Hepatocyte (in vitro differentiated cells): ENCODE results near the gene BCAS3. TPM values are rescaled to one million over a fixed set of nuclear protein-coding genes. Genes with fewer than 3 reads are reported as not detected.

Experiments
- DNase-seq: peaks from one replicate; pipeline ENCODE4 v3.0.0-alpha.2; 2016; ENCODE audit warnings: low spot score
- H2AFZ ChIP-seq: fragments of 200-600 bp; sonication (generic); 2 replicates; pipeline ENCODE4 v1.6.0; 2016; ENCODE audit warnings: antibody characterized with exemption, mild to moderate bottlenecking
- H3K27ac ChIP-seq: fragments of 200-600 bp; sonication (generic); 2 replicates; pipeline ENCODE4 v1.5.1; 2016; ENCODE audit warnings: mild to moderate bottlenecking
- H3K27me3 ChIP-seq: fragments of 200-600 bp; sonication (generic); 2 replicates; pipeline ENCODE4 v1.6.1; 2016
- H3K36me3 ChIP-seq: fragments of 200-600 bp; sonication (generic); replicated peaks from 2 replicates; pipeline ENCODE4 v1.5.1; 2016; ENCODE audit warnings: low read depth; ENCODE audit not compliant: insufficient read depth
- H3K4me1 ChIP-seq: fragments of 200-600 bp; sonication (generic); 2 replicates; pipeline ENCODE4 v1.5.1; 2016; ENCODE audit warnings: mild to moderate bottlenecking, moderate library complexity; ENCODE audit not compliant: insufficient read depth
- H3K4me2 ChIP-seq: fragments of 200-600 bp; sonication (generic); 2 replicates; pipeline ENCODE4 v1.6.0; 2016
- H3K4me3 ChIP-seq: fragments of 200-600 bp; sonication (generic); 2 replicates; pipeline ENCODE4 v1.5.1; 2016; ENCODE audit warnings: mild to moderate bottlenecking
- H3K79me2 ChIP-seq: fragments of 200-600 bp; sonication (generic); 2 replicates; pipeline ENCODE4 v1.6.0; 2017; ENCODE audit warnings: mild to moderate bottlenecking
- H3K9me2 ChIP-seq: fragments of 200-600 bp; sonication (generic); replicated peaks from 2 replicates; pipeline ENCODE4 v1.6.0; 2017; ENCODE audit warnings: mild to moderate bottlenecking; ENCODE audit not compliant: insufficient read depth
- H3K9me3 ChIP-seq: fragments of 200-600 bp; sonication (generic); 2 replicates; pipeline ENCODE4 v1.5.1; 2016; ENCODE audit warnings: low read depth, mild to moderate bottlenecking
- H4K20me1 ChIP-seq: fragments of 200-600 bp; sonication (generic); 2 replicates; pipeline ENCODE4 v1.6.0; 2016; ENCODE audit warnings: mild to moderate bottlenecking; ENCODE audit not compliant: insufficient read depth, poor library complexity, severe bottlenecking
- EZH2 ChIP-seq: fragments of 200-600 bp; sonication (generic); IDR thresholded peaks from 2 replicates; pipeline ENCODE4 v1.6.1; 2016; ENCODE audit warnings: antibody characterized with exemption, mild to moderate bottlenecking, borderline replicate concordance
- EZH2phosphoT487 ChIP-seq: fragments of 200-600 bp; sonication (generic); IDR thresholded peaks from one replicate; pipeline ENCODE4 v1.6.1; 2018; ENCODE audit warnings: antibody characterized with exemption, mild to moderate bottlenecking, low read depth, moderate library complexity; ENCODE audit not compliant: unreplicated experiment, severe bottlenecking
- WGBS: methylation state at CpG from one replicate; pipeline ENCODE4 v1.1.6; 2016; ENCODE audit warnings: low lambda C conversion rate; ENCODE audit errors: missing lambda C conversion rate; 5-methylcytosine and 5-hydroxymethylcytosine counted together
- polyA plus RNA-seq: library from polyadenylated mRNA; unstranded; fragments of >200 nt; fragmentation: Nextera tagmentation; extraction: Ambion mirVana; gene quantifications from 2 replicates; pipeline ENCODE4 v1.2.1, GENCODE V29; 2016
- total RNA-seq: library from RNA; depleted of rRNA; stranded (reverse); fragments of >200 nt; gene quantifications from 2 replicates; pipeline ENCODE4 v1.2.3, GENCODE V29; 2014
- TF ChIP-seq, protein P1 (sequence below): fragments of 200-600 bp; sonication (generic); IDR thresholded peaks from 2 replicates; pipeline ENCODE4 v1.5.1; 2016; ENCODE audit warnings: antibody characterized with exemption, mild to moderate bottlenecking; ENCODE audit not compliant: poor library complexity

BCAS3 gene
- total and polyA plus RNA-seq, 2 experiments from 2014 or later: 16.5 to 58.8 TPM

DNA sequence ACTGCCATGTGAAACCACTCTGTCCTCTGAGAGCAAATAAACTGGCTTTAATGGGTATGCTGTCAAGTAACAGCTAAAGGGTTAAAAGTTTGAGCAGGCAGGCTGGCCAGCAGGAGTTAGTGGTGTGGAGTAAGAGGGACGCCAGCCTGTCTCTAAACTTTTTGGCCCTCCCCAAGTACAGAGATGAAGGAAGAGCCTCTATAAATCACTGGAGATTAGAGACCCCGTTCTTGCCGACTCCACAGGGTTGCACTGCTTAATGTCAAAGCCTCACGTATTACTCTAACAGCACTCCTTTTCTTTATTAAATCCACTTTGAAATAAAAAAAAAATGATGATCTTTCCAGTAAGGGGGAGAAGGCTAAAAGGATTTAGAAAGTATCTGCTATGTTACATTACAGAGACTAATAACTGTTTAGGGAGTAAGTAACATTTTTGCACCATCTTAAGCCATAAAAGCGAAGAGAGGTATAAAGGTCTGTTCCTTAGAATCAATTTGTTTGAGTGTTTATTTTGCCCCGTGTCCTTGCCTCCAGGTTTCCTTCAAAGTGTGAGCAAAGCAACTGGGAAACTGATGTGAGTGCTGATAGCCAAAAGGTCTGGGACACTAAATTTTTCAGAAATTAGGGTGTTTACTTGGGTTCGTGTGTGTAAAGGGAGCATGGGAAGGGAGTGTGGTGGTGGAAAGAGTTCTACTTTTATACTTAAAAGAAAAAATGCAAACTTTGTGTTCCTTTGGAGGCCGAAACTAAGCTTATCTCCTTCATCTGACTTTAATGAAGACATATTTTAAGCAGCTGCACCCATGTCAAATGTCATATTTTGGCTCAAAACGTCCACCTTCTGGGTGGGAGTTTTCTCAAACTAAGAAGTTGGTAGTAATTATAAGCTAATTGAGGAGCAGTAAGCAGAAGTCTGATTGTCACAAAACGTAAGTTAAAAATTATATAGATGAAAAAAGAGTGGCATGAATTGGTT is 612.0 kb downstream of the BCAS3 start:
- Histone ChIP-seq H2AFZ (no peak overlapping the region), H3K27me3 (no peaks in the 10 kb centered on the region)
- 29% methylated on average over 10 of the region's 10 CpGs for WGBS

GRCh38 chr17:61291451-61292285 is 614.0 kb downstream of the BCAS3 start:
- Histone ChIP-seq H3K9me2 (no peaks in the 10 kb centered on the region), H3K4me2 (peak overlapping the region; percentile 30), H2AFZ (no peak overlapping the region), H3K4me1 (peaks cover 27% of the 10 kb centered on the region), H3K4me3 (no peak overlapping the region), H3K27me3 (no peaks in the 10 kb centered on the region), H3K9me3 (no peaks in the 10 kb centered on the region), H3K79me2 (no peaks in the 10 kb centered on the region), H3K36me3 (no peaks in the 10 kb centered on the region), H3K27ac (peak overlapping the region; percentile 54), H4K20me1 (no peaks in the 10 kb centered on the region)
- DNase-seq: no peak
- TF ChIP-seq EZH2phosphoT487: no peak
- TF ChIP-seq, protein P1, sequence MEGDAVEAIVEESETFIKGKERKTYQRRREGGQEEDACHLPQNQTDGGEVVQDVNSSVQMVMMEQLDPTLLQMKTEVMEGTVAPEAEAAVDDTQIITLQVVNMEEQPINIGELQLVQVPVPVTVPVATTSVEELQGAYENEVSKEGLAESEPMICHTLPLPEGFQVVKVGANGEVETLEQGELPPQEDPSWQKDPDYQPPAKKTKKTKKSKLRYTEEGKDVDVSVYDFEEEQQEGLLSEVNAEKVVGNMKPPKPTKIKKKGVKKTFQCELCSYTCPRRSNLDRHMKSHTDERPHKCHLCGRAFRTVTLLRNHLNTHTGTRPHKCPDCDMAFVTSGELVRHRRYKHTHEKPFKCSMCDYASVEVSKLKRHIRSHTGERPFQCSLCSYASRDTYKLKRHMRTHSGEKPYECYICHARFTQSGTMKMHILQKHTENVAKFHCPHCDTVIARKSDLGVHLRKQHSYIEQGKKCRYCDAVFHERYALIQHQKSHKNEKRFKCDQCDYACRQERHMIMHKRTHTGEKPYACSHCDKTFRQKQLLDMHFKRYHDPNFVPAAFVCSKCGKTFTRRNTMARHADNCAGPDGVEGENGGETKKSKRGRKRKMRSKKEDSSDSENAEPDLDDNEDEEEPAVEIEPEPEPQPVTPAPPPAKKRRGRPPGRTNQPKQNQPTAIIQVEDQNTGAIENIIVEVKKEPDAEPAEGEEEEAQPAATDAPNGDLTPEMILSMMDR: no peak
- TF ChIP-seq EZH2: no peak
- 49% methylated on average over 10 of the region's 10 CpGs for WGBS

More for the DNA sequence above, 612.0 kb downstream of the BCAS3 start:
- Histone ChIP-seq H3K9me2 (no peaks in the 10 kb centered on the region), H3K79me2 (no peaks in the 10 kb centered on the region), H3K4me1 (peaks cover 39% of the 10 kb centered on the region), H3K9me3 (no peaks in the 10 kb centered on the region), H4K20me1 (no peaks in the 10 kb centered on the region), H3K36me3 (no peaks in the 10 kb centered on the region), H3K4me3 (no peak overlapping the region), H3K27ac (peak overlapping the region; percentile 59), H3K4me2 (peak overlapping the region; percentile 57)
- peak; percentile 42 for DNase-seq
- no peak for TF ChIP-seq EZH2
- no peak for TF ChIP-seq EZH2phosphoT487
- TF ChIP-seq, protein P1: no peak

DNA sequence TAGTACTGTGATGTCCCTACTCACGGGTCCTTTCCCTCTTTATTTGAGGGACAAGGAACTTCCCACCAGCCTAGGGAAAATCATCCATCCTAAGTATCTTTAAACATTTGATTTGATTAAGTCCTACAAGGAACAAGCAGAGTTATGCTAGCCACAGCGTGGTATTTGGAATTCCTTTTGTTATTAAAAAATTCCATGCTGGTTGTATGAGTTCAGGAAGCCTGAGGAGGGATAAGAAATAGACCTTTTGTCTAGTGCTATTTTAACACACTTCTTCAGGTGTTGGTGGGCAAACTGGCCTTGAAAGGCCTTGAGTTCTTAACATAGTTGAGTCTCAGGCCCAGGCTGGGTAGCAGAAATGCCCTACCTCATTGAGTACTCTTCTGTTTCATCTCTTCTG is 616.6 kb downstream of the BCAS3 start:
- DNase-seq: no peak
- no peaks in the 10 kb centered on the region for H3K79me2 ChIP-seq
- H3K27me3 ChIP-seq: no peaks in the 10 kb centered on the region
- no peaks in the 10 kb centered on the region for H3K9me3 ChIP-seq
- no peak overlapping the region for H3K27ac ChIP-seq
- H4K20me1 ChIP-seq: no peaks in the 10 kb centered on the region
- H3K4me1 ChIP-seq: peaks cover 18% of the 10 kb centered on the region
- no peaks in the 10 kb centered on the region for H3K36me3 ChIP-seq
- H3K4me3 ChIP-seq: no peak overlapping the region
- H3K9me2 ChIP-seq: no peaks in the 10 kb centered on the region
- no peak for TF ChIP-seq EZH2phosphoT487
- 86% methylated on average over 2 of the region's 2 CpGs for WGBS
- no peak overlapping the region for H2AFZ ChIP-seq
- H3K4me2 ChIP-seq: no peak overlapping the region
